Karpas-422 (cell line): ENCODE results near the gene ERMP1. TPM values are rescaled to one million over a fixed set of nuclear protein-coding genes. Genes with fewer than 3 reads are reported as not detected.
"Not testable (repeated sequence)": the region's sequence is repeated elsewhere in the genome, so short reads cannot be mapped to it uniquely, and the experiment has no call there.

Source experiments
- DNase-seq: peaks from one replicate; pipeline ENCODE4 v3.0.0-alpha.2; 2015
- H2AFZ ChIP-seq: fragments of 200-600 bp; sonication (generic); 2 replicates; pipeline ENCODE4 v1.6.1; 2014; ENCODE audit warnings: antibody characterized with exemption, low read length, mixed read lengths
- H3K27ac ChIP-seq: fragments of 200-600 bp; sonication (generic); 2 replicates; pipeline ENCODE4 v1.5.1; 2014; ENCODE audit warnings: mild to moderate bottlenecking, low read length, moderate library complexity
- H3K27me3 ChIP-seq: fragments of 200-600 bp; sonication (generic); 2 replicates; pipeline ENCODE4 v1.6.1; 2014; ENCODE audit warnings: low read length, mixed read lengths
- H3K36me3 ChIP-seq: fragments of 200-600 bp; sonication (generic); 2 replicates; pipeline ENCODE4 v1.6.1; 2014; ENCODE audit warnings: low read length, mixed read lengths; ENCODE audit not compliant: insufficient read depth
- H3K4me1 ChIP-seq: fragments of 200-600 bp; sonication (generic); 2 replicates; pipeline ENCODE4 v1.6.1; 2014; ENCODE audit warnings: mild to moderate bottlenecking, low read length, mixed read lengths
- H3K4me2 ChIP-seq: fragments of 200-600 bp; sonication (generic); 2 replicates; pipeline ENCODE4 v1.6.1; 2014; ENCODE audit warnings: low read length, low read depth, mild to moderate bottlenecking; ENCODE audit not compliant: poor library complexity, severe bottlenecking
- H3K4me3 ChIP-seq: fragments of 200-600 bp; sonication (generic); 2 replicates; pipeline ENCODE4 v1.5.1; 2014; ENCODE audit warnings: mild to moderate bottlenecking, antibody characterized with exemption, low read length, mixed read lengths
- H3K79me2 ChIP-seq: fragments of 200-600 bp; sonication (generic); 2 replicates; pipeline ENCODE4 v1.6.1; 2014; ENCODE audit warnings: mild to moderate bottlenecking, low read length, mixed read lengths
- H3K9ac ChIP-seq: fragments of 200-600 bp; sonication (generic); 2 replicates; pipeline ENCODE4 v1.6.0; 2014; ENCODE audit warnings: low read length
- H3K9me2 ChIP-seq: fragments of 200-600 bp; sonication (generic), shearing (Covaris generic); replicated peaks from 2 replicates; pipeline ENCODE4 v1.6.0; 2014; ENCODE audit warnings: mild to moderate bottlenecking, low read length, moderate library complexity; ENCODE audit not compliant: insufficient read depth
- H3K9me3 ChIP-seq: fragments of 300-700, 200-600 bp; sonication (generic); 2 replicates; pipeline ENCODE4 v1.6.1; 2014; ENCODE audit warnings: low read length, mixed read lengths
- H4K20me1 ChIP-seq: fragments of 200-600 bp; sonication (generic); 2 replicates; pipeline ENCODE4 v1.6.1; 2014; ENCODE audit warnings: mild to moderate bottlenecking, antibody characterized with exemption, low read length, low read depth; ENCODE audit not compliant: insufficient read depth
- total RNA-seq: library from RNA; depleted of rRNA; stranded (reverse); fragments of >200 nt; shearing (Covaris generic); gene quantifications from 2 replicates; pipeline ENCODE4 v1.2.3, GENCODE V29; 2014; ENCODE audit warnings: low replicate concordance

ERMP1 gene
- total RNA-seq, 1 experiment from 2014 or later: 27.4 TPM

DNA sequence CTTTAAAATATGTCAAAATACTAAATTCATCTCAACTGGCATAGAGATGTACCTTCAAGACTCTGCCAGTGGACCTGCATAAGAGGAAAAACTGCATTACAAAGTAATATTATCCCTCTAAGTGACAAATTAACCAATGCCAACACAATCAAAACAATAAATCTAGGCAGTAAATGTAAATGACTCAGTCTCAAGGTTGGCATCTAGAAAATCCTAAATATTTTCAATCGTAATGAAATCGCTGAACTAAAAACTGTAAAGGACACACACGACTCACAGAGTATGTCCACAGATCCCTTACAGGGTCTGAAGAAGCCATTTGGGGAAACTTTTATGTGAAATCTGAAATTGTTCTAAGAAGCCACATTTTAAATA lies 31.2 kb downstream of the ERMP1 start:
- H3K79me2 ChIP-seq: no peaks in the 10 kb centered on the region
- no peak overlapping the region for H3K9ac ChIP-seq
- H3K27me3 ChIP-seq: no peaks in the 10 kb centered on the region
- no peaks in the 10 kb centered on the region for H4K20me1 ChIP-seq
- no peak overlapping the region for H2AFZ ChIP-seq
- H3K27ac ChIP-seq: no peak overlapping the region
- H3K4me1 ChIP-seq: no peaks in the 10 kb centered on the region
- no peak overlapping the region for H3K4me3 ChIP-seq
- H3K9me3 ChIP-seq: no peaks in the 10 kb centered on the region
- no peak overlapping the region for H3K4me2 ChIP-seq
- no peak for DNase-seq
- H3K9me2 ChIP-seq: no peaks in the 10 kb centered on the region
- peaks cover 23% of the 10 kb centered on the region; the same call in 1 of the 2 replicates for H3K36me3 ChIP-seq

DNA sequence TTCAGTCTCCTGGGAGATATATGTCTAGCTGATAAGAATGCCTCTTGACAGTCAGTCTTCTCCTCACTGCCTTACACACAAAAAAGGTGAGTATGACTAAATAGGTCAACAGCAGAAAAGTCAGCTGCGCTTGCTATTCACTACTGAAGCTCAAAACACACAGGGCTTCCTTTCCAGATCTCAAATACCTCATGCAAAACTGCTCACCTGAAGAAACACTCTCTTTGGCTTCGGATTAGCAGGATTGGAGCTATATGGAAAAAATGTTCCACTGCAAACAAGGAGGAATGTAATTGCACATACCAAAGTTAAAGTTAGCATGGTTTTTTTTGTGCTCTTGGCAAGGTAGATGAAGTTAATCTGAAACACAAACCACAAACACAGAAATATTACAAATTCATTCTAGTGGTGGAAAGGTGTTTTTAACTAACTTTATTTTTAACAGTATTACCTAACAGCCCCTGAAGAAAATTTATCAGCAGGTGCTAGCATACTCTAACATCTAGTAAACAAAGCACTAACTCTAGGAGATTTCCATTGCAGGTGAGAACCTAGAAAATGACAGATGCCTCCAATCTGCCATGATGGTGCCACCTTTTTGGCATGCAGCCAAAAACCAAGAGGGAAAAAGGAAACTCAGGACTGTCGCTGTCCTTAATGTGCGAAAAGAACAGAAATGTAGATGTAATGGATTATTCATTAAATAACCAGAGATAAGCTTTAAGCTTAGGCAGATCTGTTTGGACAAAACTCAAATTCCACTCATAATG lies 31.8 kb downstream of the ERMP1 start:
- H4K20me1 ChIP-seq: no peaks in the 10 kb centered on the region
- H3K9me2 ChIP-seq: no peaks in the 10 kb centered on the region
- H2AFZ ChIP-seq: no peak overlapping the region
- no peaks in the 10 kb centered on the region for H3K4me1 ChIP-seq
- no peaks in the 10 kb centered on the region for H3K27me3 ChIP-seq
- H3K4me3 ChIP-seq: no peak overlapping the region
- no peaks in the 10 kb centered on the region for H3K9me3 ChIP-seq
- H3K9ac ChIP-seq: no peak overlapping the region
- no peak for DNase-seq
- no peak overlapping the region for H3K4me2 ChIP-seq
- H3K27ac ChIP-seq: no peak overlapping the region
- no peaks in the 10 kb centered on the region for H3K79me2 ChIP-seq
- H3K36me3 ChIP-seq: peaks cover 28% of the 10 kb centered on the region; the same call in 1 of the 2 replicates

DNA sequence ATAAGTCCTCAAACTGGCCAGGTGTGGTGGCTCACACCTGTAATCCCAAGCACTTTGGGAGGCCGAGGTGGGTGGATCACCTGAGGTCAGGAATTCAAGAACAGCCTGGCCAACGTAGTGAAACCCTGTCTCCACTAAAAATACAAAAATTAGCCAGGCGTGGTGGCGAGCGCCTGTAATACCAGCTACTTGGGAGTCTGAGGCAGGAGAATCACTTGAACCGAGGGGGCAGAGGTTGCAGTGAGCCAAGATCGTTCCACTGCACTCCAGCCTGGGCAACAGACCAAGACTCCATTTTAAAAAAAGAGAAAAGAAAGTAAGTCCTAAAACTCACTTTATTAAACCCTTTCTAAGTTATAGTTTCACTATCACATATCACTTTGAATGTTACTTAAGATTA lies 32.5 kb downstream of the ERMP1 start:
- peaks cover 31% of the 10 kb centered on the region; the same call in 1 of the 2 replicates for H3K36me3 ChIP-seq
- not testable (repeated sequence) for DNase-seq, H3K27me3 ChIP-seq, H3K27ac ChIP-seq, H3K4me1 ChIP-seq, H3K4me3 ChIP-seq, H3K9ac ChIP-seq, H3K4me2 ChIP-seq, H3K79me2 ChIP-seq, H2AFZ ChIP-seq, H4K20me1 ChIP-seq, H3K9me3 ChIP-seq, H3K9me2 ChIP-seq

DNA sequence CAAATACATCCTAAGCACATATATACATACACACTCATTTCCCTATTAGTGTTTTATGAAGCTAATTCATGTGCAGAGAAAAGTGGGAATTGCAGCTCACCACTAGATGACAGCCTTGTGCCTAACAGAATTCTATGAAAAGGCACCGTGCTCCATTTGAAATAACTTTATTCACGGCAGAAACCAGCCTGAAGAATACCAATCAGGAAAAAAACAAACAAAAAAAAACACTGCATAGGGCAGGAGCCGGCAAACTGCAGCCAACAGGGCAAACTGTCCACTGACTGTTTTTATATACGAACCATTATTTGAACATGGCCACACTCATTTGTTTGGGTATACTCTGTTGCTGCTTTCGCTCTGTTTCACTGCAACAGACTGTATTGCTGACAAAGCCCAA lies 33.6 kb downstream of the ERMP1 start:
- H3K36me3 ChIP-seq: peaks cover 25% of the 10 kb centered on the region; the same call in 1 of the 2 replicates
- no peak overlapping the region for H3K4me3 ChIP-seq
- H4K20me1 ChIP-seq: no peaks in the 10 kb centered on the region
- no peak overlapping the region for H3K27ac ChIP-seq
- H3K79me2 ChIP-seq: no peaks in the 10 kb centered on the region
- no peak overlapping the region for H2AFZ ChIP-seq
- no peaks in the 10 kb centered on the region for H3K4me1 ChIP-seq
- DNase-seq: no peak
- no peaks in the 10 kb centered on the region for H3K27me3 ChIP-seq
- H3K4me2 ChIP-seq: no peak overlapping the region
- no peaks in the 10 kb centered on the region for H3K9me3 ChIP-seq
- no peak overlapping the region for H3K9ac ChIP-seq
- no peaks in the 10 kb centered on the region for H3K9me2 ChIP-seq

DNA sequence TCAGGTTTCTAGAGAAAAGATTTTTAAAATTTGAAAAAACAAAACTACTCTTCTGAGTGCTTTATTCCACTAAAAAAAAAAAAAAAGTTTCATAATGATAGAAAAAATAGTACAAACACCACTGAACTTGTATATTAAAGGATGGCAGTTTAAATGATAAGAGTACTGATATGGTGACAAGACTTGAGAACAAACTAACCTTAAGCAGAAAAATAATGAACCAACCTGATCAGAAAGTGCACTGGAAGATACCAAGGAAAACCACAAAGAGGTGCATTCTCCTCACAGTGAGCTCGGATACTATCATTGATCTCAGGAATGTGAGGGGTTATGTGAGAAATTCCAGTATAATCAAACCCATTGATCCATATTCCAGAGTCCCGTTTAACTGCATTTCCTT lies 34.3 kb downstream of the ERMP1 start:
- no peak overlapping the region for H3K4me3 ChIP-seq
- no peaks in the 10 kb centered on the region for H3K9me2 ChIP-seq
- DNase-seq: no peak
- H4K20me1 ChIP-seq: no peaks in the 10 kb centered on the region
- H3K9ac ChIP-seq: no peak overlapping the region
- no peaks in the 10 kb centered on the region for H3K9me3 ChIP-seq
- H3K27me3 ChIP-seq: no peaks in the 10 kb centered on the region
- H3K4me1 ChIP-seq: no peaks in the 10 kb centered on the region
- H2AFZ ChIP-seq: no peak overlapping the region
- H3K4me2 ChIP-seq: no peak overlapping the region
- H3K36me3 ChIP-seq: peaks cover 25% of the 10 kb centered on the region; the same call in 1 of the 2 replicates
- H3K79me2 ChIP-seq: peaks cover 6% of the 10 kb centered on the region
- no peak overlapping the region for H3K27ac ChIP-seq

DNA sequence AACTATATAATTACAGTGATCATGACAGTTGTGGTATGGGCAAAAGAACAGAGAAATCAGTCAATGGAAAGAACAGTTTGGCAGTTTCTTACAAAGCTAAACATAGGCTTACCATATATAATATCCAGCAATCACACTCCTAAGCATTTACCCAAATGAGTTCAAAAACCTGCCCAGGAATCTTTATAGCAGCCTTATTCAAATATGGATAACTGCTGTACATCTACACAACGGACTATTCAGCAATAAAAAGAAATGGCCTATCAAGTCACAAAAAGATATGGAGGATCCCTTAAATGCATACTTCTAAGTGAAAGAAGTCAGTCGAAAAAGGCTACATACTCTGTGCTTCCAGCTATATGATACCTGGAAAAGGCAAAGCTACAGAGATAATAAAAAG lies 36.6 kb downstream of the ERMP1 start:
- no peak for DNase-seq
- Histone ChIP-seq H3K4me3 (no peak overlapping the region), H3K9me3 (no peaks in the 10 kb centered on the region), H3K27me3 (no peaks in the 10 kb centered on the region), H3K4me2 (no peak overlapping the region), H3K79me2 (peaks cover 26% of the 10 kb centered on the region), H4K20me1 (no peaks in the 10 kb centered on the region), H3K36me3 (peaks cover 30% of the 10 kb centered on the region; the same call in 1 of the 2 replicates), H3K4me1 (peaks cover under 1% of the 10 kb centered on the region; the same call in 1 of the 2 replicates), H3K9me2 (no peaks in the 10 kb centered on the region), H3K27ac (no peak overlapping the region), H2AFZ (no peak overlapping the region), H3K9ac (no peak overlapping the region)

DNA sequence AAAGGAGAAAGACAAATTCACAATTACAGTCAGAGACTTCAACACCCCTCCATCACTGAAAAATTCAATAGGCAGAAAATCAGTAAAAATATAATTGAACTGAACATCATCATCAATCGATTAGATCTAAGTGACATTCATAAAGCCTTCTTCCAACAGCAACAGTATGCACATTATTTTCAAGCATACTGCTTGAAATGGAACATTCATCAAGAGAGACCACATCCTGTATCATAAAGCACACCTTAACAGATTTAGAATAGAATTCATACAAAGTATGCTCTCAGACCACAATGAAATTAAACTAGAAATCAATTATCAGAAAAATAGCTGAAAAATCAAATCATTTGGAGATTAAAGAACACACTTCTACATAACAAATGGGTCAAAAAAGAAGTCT lies 39.1 kb downstream of the ERMP1 start:
- no peaks in the 10 kb centered on the region for H3K27me3 ChIP-seq
- no peaks in the 10 kb centered on the region for H4K20me1 ChIP-seq
- DNase-seq: no peak
- H3K9me2 ChIP-seq: no peaks in the 10 kb centered on the region
- peaks cover 16% of the 10 kb centered on the region for H3K4me1 ChIP-seq
- H3K9ac ChIP-seq: no peak overlapping the region
- no peak overlapping the region for H2AFZ ChIP-seq
- no peak overlapping the region for H3K27ac ChIP-seq
- H3K9me3 ChIP-seq: no peaks in the 10 kb centered on the region
- peaks cover 33% of the 10 kb centered on the region for H3K79me2 ChIP-seq
- H3K4me2 ChIP-seq: no peak overlapping the region
- H3K4me3 ChIP-seq: no peak overlapping the region
- peaks cover 26% of the 10 kb centered on the region; the same call in 1 of the 2 replicates for H3K36me3 ChIP-seq

DNA sequence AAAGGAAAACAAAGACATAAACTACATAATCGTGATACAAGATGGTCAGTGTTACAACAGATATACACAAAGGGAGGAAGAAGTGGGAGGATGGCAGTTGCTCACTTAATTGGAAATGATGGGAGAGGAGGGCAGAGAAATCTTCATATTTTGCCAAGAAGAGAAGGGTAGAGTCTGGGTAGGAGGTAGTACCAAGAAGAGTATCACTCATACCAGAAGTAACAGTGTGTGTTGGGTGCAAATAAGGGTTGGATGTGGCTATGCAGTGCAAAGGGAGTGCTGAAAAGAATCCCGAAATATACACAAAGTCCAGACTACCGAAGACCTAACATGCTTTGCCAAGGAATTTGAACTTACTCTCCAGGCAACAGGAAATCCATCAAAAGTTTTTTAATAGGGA lies 41.0 kb downstream of the ERMP1 start:
- Histone ChIP-seq H3K79me2 (peaks cover 48% of the 10 kb centered on the region), H3K36me3 (peaks cover 29% of the 10 kb centered on the region), H3K27ac (peak overlapping the region; percentile 36; the same call in 1 of the 2 replicates), H3K4me1 (peaks cover 16% of the 10 kb centered on the region), H3K4me2 (no peak overlapping the region), H3K4me3 (no peak overlapping the region), H4K20me1 (no peaks in the 10 kb centered on the region), H3K9me3 (no peaks in the 10 kb centered on the region), H3K9me2 (no peaks in the 10 kb centered on the region), H3K27me3 (no peaks in the 10 kb centered on the region), H3K9ac (no peak overlapping the region), H2AFZ (no peak overlapping the region)
- DNase-seq: no peak
